ENCODE results near the gene CD163L1. TPM values are rescaled to one million over a fixed set of nuclear protein-coding genes. Genes with fewer than 3 reads are reported as not detected.

Gene CD163L1
- total RNA-seq, 4 donors from 2014 or later: 1.3 to 2.9 (median 1.6) TPM

GRCh38 chr12:7310070-7310469, 133.9 kb downstream of the CD163L1 start:
- no peak for DNase-seq (ENCODE audit: extremely low spot score)
- no peak for TF ChIP-seq CTCF (IDR thresholded peaks at IDR 0.05)
- no peak for TF ChIP-seq POLR2AphosphoS5 (IDR thresholded peaks at IDR 0.05)
- no peak for TF ChIP-seq EP300 (IDR thresholded peaks at IDR 0.05)
- TF ChIP-seq POLR2A (IDR thresholded peaks at IDR 0.05; ENCODE audit: low read depth): no peak
- no peaks in the 10 kb centered on the region for H3K36me3 ChIP-seq
- intact Hi-C loops (cut with DNase I): no loop called here
- no peaks in the 10 kb centered on the region for H3K4me1 ChIP-seq
- no peak overlapping the region for H3K27ac ChIP-seq (replicated peaks in 1 of 4)
- no peak overlapping the region for H3K4me3 ChIP-seq
- no peaks in the 10 kb centered on the region for H3K27me3 ChIP-seq
- H3K9me3 ChIP-seq: no peaks in the 10 kb centered on the region
- 93% methylated on average over 4 of the region's 4 CpGs for WGBS

Other genes with a start within 250 kb of the CD163L1 start
- gene ACSM4, start 140.1 kb downstream of the CD163L1 start, total RNA-seq: not detected
- gene CD163, start 59.6 kb upstream of the CD163L1 start, total RNA-seq: 100 to 1,000 TPM in 3 of 4 donors, 10 to 100 TPM in 1; 96.0 to 327 (median 203) TPM
- gene APOBEC1, start 221.8 kb upstream of the CD163L1 start, total RNA-seq: not detected